ENCODE results near the gene KIF18B.

The KIF18B gene

DNA sequence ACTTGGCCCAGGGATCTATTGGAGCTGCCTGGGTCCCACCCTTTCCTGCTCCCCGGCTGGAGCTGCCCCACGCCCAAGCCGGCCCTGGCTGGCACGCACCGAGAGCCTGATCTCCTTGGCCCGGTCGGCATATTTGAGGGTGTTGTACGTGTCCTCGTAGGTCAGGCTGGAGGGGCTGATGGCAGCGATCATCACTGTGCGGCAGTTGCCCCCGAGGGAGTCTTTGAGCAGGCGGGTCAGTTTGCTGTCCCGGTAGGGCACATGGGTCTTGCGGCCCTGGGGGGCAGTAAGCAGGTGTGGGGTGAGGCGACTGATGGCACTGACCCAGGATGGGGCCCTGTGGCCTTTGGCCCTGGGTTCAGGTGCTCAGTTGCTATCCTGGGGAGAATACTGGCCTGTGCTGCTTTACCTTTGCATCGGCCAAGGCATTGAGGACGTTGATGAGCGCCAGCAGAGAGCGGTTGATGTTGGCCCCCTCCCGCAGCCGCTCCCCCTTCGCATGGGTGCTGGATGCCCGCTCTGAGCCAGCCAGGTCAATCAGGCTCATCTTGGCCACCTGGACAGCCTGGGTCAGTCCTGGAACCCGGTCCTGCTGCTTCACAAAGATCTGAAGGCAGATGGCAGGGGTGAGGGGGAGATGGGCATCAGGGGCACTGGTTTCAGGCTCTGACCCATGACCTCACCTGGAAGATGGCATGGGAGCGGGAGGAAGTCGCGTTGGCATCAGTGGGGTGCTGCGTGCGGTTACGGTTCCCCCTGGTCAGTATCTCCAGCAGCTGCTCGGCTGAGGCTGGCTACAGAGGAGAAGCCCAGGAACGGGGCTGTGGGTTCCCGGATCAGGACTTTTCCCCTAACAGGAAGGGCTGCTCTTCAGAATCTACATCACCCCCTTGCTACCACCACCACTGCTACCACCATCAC is 13.5 kb downstream of the KIF18B start:
- no peak for DNase-seq

GRCh38 chr17:44932787-44933097 is 14.8 kb downstream of the KIF18B start:
- DNase-seq = no peak

GRCh38 chr17:44932096-44932786 is 15.3 kb downstream of the KIF18B start:
- DNase-seq = no peak

DNA sequence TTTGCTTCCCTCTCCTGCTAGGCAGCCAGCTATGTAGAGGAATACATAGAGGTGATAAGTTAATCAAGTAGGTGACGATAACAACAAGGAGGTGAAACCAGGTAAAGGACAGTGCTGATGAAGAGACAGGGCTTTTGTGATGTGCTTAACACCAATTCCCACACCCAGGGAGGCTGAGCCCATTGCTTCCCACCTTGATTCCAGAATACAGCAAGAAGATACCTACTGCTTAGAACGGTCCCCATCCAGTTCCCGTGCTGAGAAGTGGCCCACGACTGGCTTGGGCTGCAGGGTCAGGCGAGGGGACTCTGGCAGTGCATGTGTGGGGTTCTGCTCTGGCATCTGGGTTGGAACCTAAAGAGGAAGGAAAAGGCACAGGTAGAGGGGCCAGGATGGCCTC is 16.2 kb downstream of the KIF18B start:
- no peak for DNase-seq

- DNase-seq = no peak
Measured at GRCh38 chr17:44930667-44931066, 16.9 kb downstream of the KIF18B start.

GRCh38 chr17:44928950-44929720 is 18.4 kb downstream of the KIF18B start:
- DNase-seq = no peak

GRCh38 chr17:44928136-44928535 is 19.4 kb downstream of the KIF18B start:
- DNase-seq = no peak

DNA sequence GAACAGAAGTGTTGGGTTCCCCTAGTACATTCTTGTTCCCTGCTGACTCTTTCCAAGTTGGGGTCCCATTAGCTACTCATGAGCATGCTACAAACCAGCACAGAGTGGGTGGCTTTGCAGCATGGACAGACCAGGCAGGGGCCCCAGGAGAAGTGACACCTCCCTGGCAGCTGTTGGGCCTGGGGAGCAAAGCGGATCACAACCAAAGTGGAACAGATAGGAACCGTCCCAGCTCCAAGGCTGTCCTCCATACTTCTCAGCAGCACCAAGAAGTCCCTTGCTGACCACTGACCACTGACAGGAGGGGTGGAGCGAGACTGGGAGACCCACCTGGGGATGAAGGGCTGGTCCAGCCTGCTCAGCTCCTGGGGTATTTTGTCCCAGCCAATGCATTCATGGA is 19.9 kb downstream of the KIF18B start:
- no peak for DNase-seq

GRCh38 chr17:44926821-44927525 is 20.6 kb downstream of the KIF18B start:
- DNase-seq = no peak

DNA sequence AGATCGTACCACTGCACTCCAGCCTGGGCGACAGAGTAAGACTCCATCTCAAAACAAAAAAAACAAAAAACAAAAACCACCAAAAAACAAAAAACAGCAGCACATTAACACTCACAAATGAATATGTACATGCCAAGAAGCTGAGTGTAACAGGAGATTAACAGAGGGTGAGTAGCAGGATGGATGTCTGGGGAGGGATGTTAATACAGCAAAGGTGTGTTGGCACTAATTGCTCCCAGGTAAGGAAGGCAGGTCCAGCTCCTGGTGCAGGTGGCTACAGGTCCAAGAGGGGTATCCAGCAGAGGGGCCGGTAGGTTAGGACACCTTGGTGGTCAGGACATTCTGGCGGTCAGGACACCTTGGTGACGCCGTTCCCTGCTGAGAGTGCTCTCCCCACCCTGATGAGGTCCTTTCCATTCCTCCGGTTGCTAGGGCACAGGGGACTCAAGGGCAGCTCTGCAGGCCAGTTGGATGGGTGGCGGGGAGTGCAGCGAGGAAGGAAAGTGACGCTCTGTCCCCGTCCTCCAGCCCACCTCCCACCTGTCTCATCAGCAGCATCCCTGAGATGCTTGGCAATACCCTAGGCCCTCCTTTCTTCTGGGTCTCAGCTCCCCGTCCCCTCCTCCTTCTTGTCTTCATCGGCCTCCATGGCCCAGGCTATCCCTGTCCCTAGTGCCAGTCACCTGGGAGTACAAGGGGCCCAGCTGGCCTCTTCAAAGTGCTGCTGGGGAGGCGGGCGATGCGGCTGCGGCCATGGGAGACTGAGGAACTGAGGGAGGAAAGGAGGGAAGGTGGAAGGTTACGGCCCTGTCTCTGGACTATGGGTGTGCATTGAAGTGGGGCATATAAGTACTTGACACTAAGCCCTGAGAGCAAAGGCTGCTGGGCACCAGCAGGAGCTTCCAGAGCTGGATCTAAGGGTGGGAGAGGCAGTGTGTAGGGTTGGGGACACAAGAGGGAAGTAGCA is 21.6 kb downstream of the KIF18B start:
- no peak for DNase-seq

GRCh38 chr17:44924107-44924544 is 23.4 kb downstream of the KIF18B start:
- no peak for DNase-seq

DNA sequence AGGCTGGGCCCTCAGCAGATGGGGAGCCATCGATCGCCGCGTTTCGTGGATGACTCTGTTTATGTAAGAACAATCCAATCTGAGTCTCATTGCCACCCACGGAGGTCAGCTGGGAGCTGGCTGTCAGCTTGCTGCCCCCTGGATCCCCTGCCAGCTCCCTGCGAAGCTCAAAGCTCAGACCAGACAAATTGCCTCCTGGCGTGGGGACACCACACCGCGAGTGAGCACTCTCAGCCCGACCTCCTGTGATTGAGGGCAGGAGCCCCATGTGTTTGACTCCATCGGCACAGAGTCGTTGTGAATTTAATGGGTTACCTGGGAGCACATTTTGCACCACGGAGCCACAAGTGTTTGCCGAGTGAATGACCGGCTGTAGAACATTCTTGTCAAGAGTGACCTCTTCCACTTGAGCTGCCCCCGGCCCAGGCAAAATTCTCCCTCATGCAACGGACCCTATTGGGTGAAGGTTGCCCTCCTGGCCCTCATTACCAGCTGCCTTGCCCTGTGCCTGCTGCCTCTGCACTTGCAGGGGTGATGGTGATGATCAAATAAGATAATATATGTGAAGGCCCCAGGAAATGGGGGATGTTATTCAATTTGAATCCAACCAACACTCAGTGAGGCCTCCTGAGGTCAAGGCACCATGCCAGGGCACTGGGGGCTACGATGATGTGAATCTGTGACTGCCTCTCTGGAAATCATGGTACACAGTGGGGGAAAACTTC is 24.7 kb downstream of the KIF18B start:
- no peak for DNase-seq

DNA sequence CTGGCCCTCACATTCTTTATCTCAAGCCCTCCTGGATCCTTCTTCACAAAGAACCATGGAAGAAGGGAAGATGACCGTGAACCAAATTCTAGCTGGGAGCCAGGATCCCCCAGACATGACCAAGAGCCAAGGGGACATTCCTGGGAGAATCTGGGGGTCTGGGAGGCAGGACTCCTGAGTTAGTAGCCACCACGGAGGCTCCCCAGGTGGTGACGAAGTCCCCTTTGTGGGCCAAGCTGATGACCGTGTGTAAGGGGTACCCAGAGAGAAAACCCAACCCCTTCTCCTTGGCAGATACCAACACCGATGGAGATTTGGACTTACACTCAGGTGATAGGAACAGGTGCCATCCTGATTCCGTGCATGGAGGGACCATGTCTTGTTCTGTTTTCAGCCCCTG is 25.4 kb downstream of the KIF18B start:
- DNase-seq = no peak

- no peak for DNase-seq
Measured at GRCh38 chr17:44921122-44921882, 26.3 kb downstream of the KIF18B start.

DNA sequence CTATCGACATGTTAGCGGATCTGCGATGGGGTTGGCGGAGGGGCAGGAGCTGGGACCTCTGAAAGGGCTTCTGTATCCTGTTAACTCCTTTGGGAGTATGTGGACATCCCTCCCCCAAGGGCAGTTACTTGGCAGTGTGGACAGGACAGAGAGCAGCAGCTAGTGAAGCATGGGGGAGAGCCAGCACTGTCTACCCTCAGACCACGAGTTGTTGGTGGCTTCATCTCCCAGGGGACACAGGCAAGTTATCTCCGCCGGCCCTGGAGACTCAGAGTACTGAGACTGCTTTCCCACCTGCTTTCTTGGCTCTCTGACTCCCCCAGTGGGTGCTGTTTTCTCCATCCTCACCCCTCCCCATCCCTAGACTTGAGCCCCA is 27.0 kb downstream of the KIF18B start:
- no peak for DNase-seq

GRCh38 chr17:44919885-44920564 is 27.5 kb downstream of the KIF18B start:
- DNase-seq = no peak

GRCh38 chr17:44919411-44919810 is 28.2 kb downstream of the KIF18B start:
- no peak for DNase-seq

GRCh38 chr17:44918006-44918405 is 29.6 kb downstream of the KIF18B start:
- DNase-seq = no peak

GRCh38 chr17:44917456-44917855 is 30.1 kb downstream of the KIF18B start:
- no peak for DNase-seq

DNA sequence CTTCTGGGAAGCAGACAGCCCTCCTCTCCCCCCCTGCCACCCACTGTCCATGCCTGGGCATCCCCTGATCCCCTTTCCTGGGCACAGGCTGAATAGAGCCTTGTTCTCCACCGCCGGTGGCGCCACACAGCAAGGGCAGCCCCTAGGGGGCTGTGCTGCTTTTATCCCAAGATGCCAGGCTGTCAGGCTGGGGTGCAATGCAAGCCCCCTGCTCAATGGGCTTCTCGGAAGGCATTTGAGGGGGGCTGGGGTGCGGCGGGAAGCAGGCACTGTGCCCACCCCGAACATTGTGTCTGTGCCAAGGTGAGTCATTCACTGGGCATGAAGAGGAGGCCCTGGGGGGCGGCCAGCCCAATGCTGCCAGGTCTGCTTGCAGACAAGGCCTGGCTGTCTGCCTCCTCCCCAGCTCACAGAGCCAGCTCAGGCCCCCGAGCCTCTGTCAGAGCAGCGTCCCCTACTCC is 30.8 kb downstream of the KIF18B start:
- no peak for DNase-seq
